Endothelial cell of umbilical vein (primary cell): ENCODE data around the gene ST6GALNAC3. TPM values are rescaled to one million over a fixed set of nuclear protein-coding genes. Genes with fewer than 3 reads are reported as not detected.

Experiments
- BruUV-seq: library from RNA; stranded (reverse); fragments of 400-500 nt; replicated peaks from 2 replicates; lab custom pipeline; 2021; lab: Mats Ljungman, UMichigan
- CTCF ChIA-PET: fragments of 300-600, 350-600 bp; sonication (Branson Sonifier 250); formaldehyde crosslinking; loops from one replicate; lab custom pipeline; 2021; ENCODE audit warnings: antibody characterized with exemption, inconsistent platforms; lab: Charles Lee
- POLR2A ChIA-PET: fragments of 300-600, 350-600 bp; sonication (Branson Sonifier 250); formaldehyde crosslinking; loops from one replicate; lab custom pipeline; 2021; ENCODE audit warnings: antibody characterized with exemption, inconsistent platforms; lab: Charles Lee
- DNase-seq: peaks from one replicate; pipeline ENCODE4 v3.0.0-alpha.2; 2011; ENCODE audit warnings: low read depth, low spot score
- FAIRE-seq: peaks from 2 replicates; lab custom pipeline; 2011; peaks lifted over from hg19 to GRCh38; lab: Jason Lieb, UNC
- H2AFZ ChIP-seq: 2 replicates; pipeline ENCODE4 v1.6.0; 2012; ENCODE audit warnings: low read depth, low read length, control low read depth, inconsistent platforms
- H3K27ac ChIP-seq: 2 replicates; pipeline ENCODE4 v1.5.1; 2011; ENCODE audit warnings: low read depth, mild to moderate bottlenecking, control low read depth, low read length, moderate library complexity; ENCODE audit not compliant: insufficient read depth
- H3K27me3 ChIP-seq, 2 experiments: 2 replicates each; pipeline versions ENCODE4 v1.6.0 to v1.6.1; 2011; ENCODE audit warnings: low read length in 2 of 2, mixed read lengths in 1 of 2; ENCODE audit not compliant: control insufficient read depth in 2 of 2, insufficient read depth in 2 of 2
- H3K36me3 ChIP-seq, 2 experiments: 2 replicates in 1 of 2; 3 replicates in 1 of 2; pipeline ENCODE4 v1.5.1; 2011; ENCODE audit warnings: low read length in 2 of 2, mild to moderate bottlenecking in 1 of 2, moderate library complexity in 1 of 2; ENCODE audit not compliant: control insufficient read depth in 2 of 2, insufficient read depth in 2 of 2; ENCODE audit errors: extremely low read depth in 1 of 2
- H3K4me1 ChIP-seq: 3 replicates; pipeline ENCODE4 v1.5.1; 2011; ENCODE audit warnings: mild to moderate bottlenecking, low read length; ENCODE audit not compliant: control insufficient read depth, insufficient read depth; ENCODE audit errors: extremely low read depth
- H3K4me2 ChIP-seq: 2 replicates; pipeline ENCODE4 v1.6.1; 2011; ENCODE audit warnings: low read length, control low read depth, mixed read lengths; ENCODE audit not compliant: insufficient read depth
- H3K4me3 ChIP-seq, 3 experiments: fragments of 200-600 bp in 1 of 3; sonication (generic), shearing (Covaris generic) in 1 of 3; replicated peaks in 1 of 3; 2 replicates each; pipeline ENCODE4 v1.5.1; 2011 to 2016; ENCODE audit warnings: control low read depth in 3 of 3, low read length in 3 of 3, mild to moderate bottlenecking in 2 of 3, inconsistent platforms in 1 of 3, low read depth in 1 of 3, moderate library complexity in 1 of 3; ENCODE audit not compliant: insufficient read depth in 1 of 3
- H3K79me2 ChIP-seq: 2 replicates; pipeline ENCODE4 v1.6.0; 2012; ENCODE audit warnings: low read length, inconsistent platforms; ENCODE audit not compliant: control insufficient read depth, insufficient read depth
- H3K9ac ChIP-seq: replicated peaks from 2 replicates; pipeline ENCODE3; 2011; ENCODE audit warnings: low read length, control low read depth; ENCODE audit not compliant: insufficient read depth; ENCODE audit errors: extremely low read depth
- H3K9me1 ChIP-seq: replicated peaks from 3 replicates; pipeline ENCODE4 v1.6.0; 2011; ENCODE audit warnings: mild to moderate bottlenecking, low read length; ENCODE audit not compliant: control insufficient read depth, insufficient read depth; ENCODE audit errors: extremely low read depth
- H3K9me3 ChIP-seq: replicated peaks from 2 replicates; pipeline ENCODE4 v1.5.1; 2012; ENCODE audit warnings: low read length, inconsistent platforms; ENCODE audit not compliant: control insufficient read depth, insufficient read depth
- H4K20me1 ChIP-seq: replicated peaks from 2 replicates; pipeline ENCODE3; 2011; ENCODE audit warnings: mild to moderate bottlenecking, low read length; ENCODE audit not compliant: control insufficient read depth, insufficient read depth; ENCODE audit errors: extremely low read depth
- CTCF ChIP-seq, 2 donors: IDR thresholded peaks; 1 replicate in 1 of 2; 2 replicates in 1 of 2; pipeline ENCODE4 v1.5.1; 2011; ENCODE audit warnings: low read length in 2 of 2, mild to moderate bottlenecking in 2 of 2, moderate library complexity in 2 of 2, control low read depth in 1 of 2, inconsistent platforms in 1 of 2, low read depth in 1 of 2; ENCODE audit not compliant: insufficient read depth in 1 of 2; ENCODE audit errors: extremely low read depth in 1 of 2
- EZH2 ChIP-seq: IDR thresholded peaks from 2 replicates; pipeline ENCODE4 v1.6.1; 2012; ENCODE audit warnings: borderline replicate concordance, low read depth, mild to moderate bottlenecking, moderate library complexity, low read length, inconsistent platforms; ENCODE audit not compliant: severe bottlenecking
- FOS ChIP-seq: IDR thresholded peaks from 2 replicates; pipeline ENCODE4 v1.6.1; 2011; ENCODE audit warnings: mild to moderate bottlenecking, low read length, moderate library complexity, borderline replicate concordance; ENCODE audit not compliant: insufficient read depth
- GATA2 ChIP-seq: IDR thresholded peaks from 2 replicates; pipeline ENCODE4 v1.7.0; 2011; ENCODE audit warnings: low read depth, mild to moderate bottlenecking, moderate library complexity, mixed read lengths, low read length; ENCODE audit not compliant: insufficient read length, insufficient read depth
- JUN ChIP-seq: IDR thresholded peaks from 2 replicates; pipeline ENCODE4 v1.6.1; 2011; ENCODE audit warnings: borderline replicate concordance, low read depth; ENCODE audit not compliant: insufficient read length, insufficient read depth
- MAX ChIP-seq: IDR thresholded peaks from 2 replicates; pipeline ENCODE4 v1.6.1; 2011; ENCODE audit not compliant: insufficient read depth, insufficient read length
- MYC ChIP-seq: IDR thresholded peaks from one replicate; pipeline ENCODE4 v1.6.1; 2011; ENCODE audit warnings: mild to moderate bottlenecking, low read depth, low read length
- POLR2A ChIP-seq: IDR thresholded peaks from 2 replicates; pipeline ENCODE4 v1.6.1; 2012; ENCODE audit warnings: low read depth, mild to moderate bottlenecking, control low read depth, low read length
- POLR2AphosphoS5 ChIP-seq: IDR thresholded peaks from 2 replicates; pipeline ENCODE4 v1.6.1; 2012; ENCODE audit warnings: low read depth, mild to moderate bottlenecking, control low read depth, low read length, moderate library complexity; ENCODE audit not compliant: insufficient read depth
- dilution Hi-C: fragments of 300-500 bp; cut with MboI; formaldehyde crosslinking; loops from one replicate; pipeline ENCODE4 v1.15.0; 2019; ENCODE audit warnings: low sequenced_read_pairs; ENCODE audit not compliant: extremely low pct_ligation_motif_present
- intact Hi-C: fragments of 100-400 bp; cut with micrococcal nuclease; formaldehyde crosslinking; loops from one replicate; pipeline ENCODE4 v1.10.0; 2022
- polyA plus RNA-seq, 4 experiments: library from polyadenylated mRNA; depleted of rRNA in 3 of 4; stranded (reverse) in 3 of 4; unstranded in 1 of 4; fragments of >200 nt; gene quantifications; 2 replicates each; pipeline versions ENCODE4 v1.2.1 to v1.2.3, GENCODE V29; 2011 to 2012; ENCODE audit warnings: missing spikeins in 1 of 4
- total RNA-seq: library from RNA; stranded (reverse); gene quantifications from 2 replicates; pipeline ENCODE4 v1.2.3, GENCODE V29; 2021

Gene ST6GALNAC3
- total and polyA plus RNA-seq, 2 donors (not counting 3 experiments of a cell fraction or from before 2014, with no cell fraction given) = 7.6 to 48.3 TPM

- Histone ChIP-seq H3K4me1 (no peaks in the 10 kb centered on the region), H4K20me1 (no peaks in the 10 kb centered on the region), H3K4me3 (no peak overlapping the region), H2AFZ (no peak overlapping the region), H3K27me3 (no peaks in the 10 kb centered on the region), H3K4me2 (no peak overlapping the region), H3K9ac (no peak overlapping the region), H3K36me3 (no peaks in the 10 kb centered on the region), H3K79me2 (no peaks in the 10 kb centered on the region), H3K27ac (no peak overlapping the region), H3K9me3 (no peaks in the 10 kb centered on the region), H3K9me1 (no peaks in the 10 kb centered on the region)
- dilution Hi-C loops = no loop called here
- FAIRE-seq (peak; percentile 72), DNase-seq (peak; percentile 51)
- no peak for TF ChIP-seq POLR2A
- TF ChIP-seq GATA2 = peak; percentile 45
- no peak for TF ChIP-seq MAX
- TF ChIP-seq FOS = peak; percentile 7
- no peak for TF ChIP-seq POLR2AphosphoS5
- TF ChIP-seq EZH2 = no peak
- no peak for TF ChIP-seq CTCF (IDR thresholded peaks at IDR 0.05; ENCODE audit: extremely low read depth in 1 of 2, insufficient read depth in 1 of 2, low read depth in 1 of 2, low read length in 2 of 2)
- no peak for TF ChIP-seq MYC
- no peak for TF ChIP-seq JUN
- CTCF ChIA-PET = no interaction called here
- intact Hi-C loops = no loop called here
- BruUV-seq = no TSS peak
- POLR2A ChIA-PET = no interaction called here
These were observed 420.3 kb downstream of the ST6GALNAC3 start for GRCh38 chr1:76494807-76495206.
